Small intestine (tissue), 7 donors: ENCODE data around the gene KLHDC1. TPM values are rescaled to one million over a fixed set of nuclear protein-coding genes. Genes with fewer than 3 reads are reported as not detected.
"Not testable (repeated sequence)": the region's sequence is repeated elsewhere in the genome, so short reads cannot be mapped to it uniquely, and the experiment has no call there.

ENCODE experiments used
- DNase-seq, 2 donors: peaks; one replicate each; pipeline versions ENCODE4 v3.0.0 to v3.0.0-alpha.2; 2013
- FAIRE-seq: peaks from 2 replicates; lab custom pipeline; 2012; peaks lifted over from hg19 to GRCh38; lab: Jason Lieb, UNC
- H3K27ac ChIP-seq, 3 donors: one replicate each; pipeline ENCODE4 v1.5.1; 2013; ENCODE audit warnings: low read length in 2 of 3, mild to moderate bottlenecking in 2 of 3, control low read depth in 1 of 3, inconsistent platforms in 1 of 3, low read depth in 1 of 3, moderate library complexity in 1 of 3
- H3K27me3 ChIP-seq, 3 donors: one replicate each; pipeline ENCODE4 v1.6.1; 2013; ENCODE audit warnings: low read length in 3 of 3, inconsistent platforms in 1 of 3; ENCODE audit not compliant: control insufficient read depth in 3 of 3, insufficient read depth in 3 of 3
- H3K36me3 ChIP-seq, 3 donors: one replicate each; pipeline ENCODE4 v1.6.1; 2013; ENCODE audit warnings: low read length in 3 of 3, inconsistent platforms in 1 of 3, low read depth in 1 of 3, mild to moderate bottlenecking in 1 of 3, moderate library complexity in 1 of 3; ENCODE audit not compliant: control insufficient read depth in 3 of 3, insufficient read depth in 2 of 3
- H3K4me1 ChIP-seq, 3 donors: one replicate each; pipeline ENCODE4 v1.6.1; 2013; ENCODE audit warnings: low read length in 2 of 3, inconsistent platforms in 1 of 3, low read depth in 1 of 3, mild to moderate bottlenecking in 1 of 3, moderate library complexity in 1 of 3; ENCODE audit not compliant: control insufficient read depth in 3 of 3, insufficient read depth in 2 of 3
- H3K4me3 ChIP-seq, 3 donors: one replicate each; pipeline ENCODE4 v1.5.1; 2013; ENCODE audit warnings: low read length in 3 of 3, control low read depth in 1 of 3, inconsistent platforms in 1 of 3, low read depth in 1 of 3, mild to moderate bottlenecking in 1 of 3, moderate library complexity in 1 of 3
- H3K9me3 ChIP-seq, 2 donors: one replicate each; pipeline ENCODE4 v1.6.1; 2013; ENCODE audit warnings: low read depth in 1 of 2, low read length in 1 of 2; ENCODE audit not compliant: control insufficient read depth in 2 of 2, insufficient read depth in 1 of 2
- WGBS, 3 donors: extraction: QIAGEN DNeasy Blood & Tissue Kit; methylation state at CpG; one replicate each; pipeline ENCODE4 v1.1.7; 2013; 5-methylcytosine and 5-hydroxymethylcytosine counted together
- polyA plus RNA-seq, 4 donors: library from polyadenylated mRNA; stranded (reverse) in 3 of 4; unstranded in 1 of 4; fragments of 200-250 nt in 3 of 4; fragments of 120-200 nt in 1 of 4; gene quantifications; one replicate each; pipeline versions ENCODE4 v1.2.1 to v1.2.3, GENCODE V29; 2013
- donor health status: healthy with polysubstance abuse.
- donor health status: control.
- donor health status: control.
- donor health status: Bipolar disorder and iron deficiency.
- donor health status: healthy.

The KLHDC1 gene
- polyA plus RNA-seq, 4 donors = 1.3 to 4.0 (median 2.5) TPM

DNA sequence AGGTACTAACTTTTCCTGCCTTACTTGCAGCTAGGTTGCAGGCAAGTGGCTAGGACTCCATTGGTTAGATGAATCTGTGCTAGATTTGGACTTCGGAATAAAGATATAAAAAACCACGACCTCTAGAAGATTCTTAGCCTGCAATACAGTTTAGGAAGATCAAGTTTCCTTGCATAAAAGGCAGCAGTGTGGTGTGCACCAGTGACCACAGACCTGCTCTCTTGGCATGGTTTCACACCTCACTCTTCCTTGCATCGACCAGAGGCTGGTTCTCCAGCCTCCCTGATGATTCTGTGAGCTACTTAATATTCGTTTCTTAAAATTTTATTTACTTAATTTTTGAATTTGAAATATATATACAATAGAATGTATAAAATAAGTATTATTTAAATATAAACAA is 9.8 kb downstream of the KLHDC1 start:
- FAIRE-seq (no peak), DNase-seq (no peak)
- H3K4me3 ChIP-seq = no peak overlapping the region
- no peaks in the 10 kb centered on the region for H3K9me3 ChIP-seq
- H3K27ac ChIP-seq = no peak overlapping the region
- H3K4me1 ChIP-seq = no peaks in the 10 kb centered on the region
- H3K36me3 ChIP-seq = peaks cover 0 to 2% (median 2%) of the 10 kb centered on the region in 3 donors
- no peaks in the 10 kb centered on the region for H3K27me3 ChIP-seq
- 62 to 81% (median 71%) methylated on average over 4 of the region's 4 CpGs for WGBS, 3 donors

DNA sequence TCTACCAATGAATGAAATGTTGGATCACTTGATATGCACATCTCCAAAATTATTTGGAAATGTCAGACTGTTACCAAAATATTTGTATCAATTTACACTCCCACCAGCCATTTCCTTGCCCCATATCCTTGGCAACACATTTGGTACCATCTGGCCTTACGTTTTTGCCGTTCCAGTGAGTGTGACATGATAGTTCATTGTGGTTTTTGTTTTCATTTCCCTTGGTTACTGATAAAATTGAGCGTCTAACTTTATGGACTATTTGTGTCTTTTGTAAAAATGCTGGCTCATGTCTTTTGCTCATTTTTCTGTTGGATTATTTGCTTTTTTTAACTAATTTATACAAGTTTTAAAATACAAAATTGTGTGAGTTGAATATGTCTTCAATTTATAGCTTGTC is 11.0 kb downstream of the KLHDC1 start:
- no peaks in the 10 kb centered on the region for H3K9me3 ChIP-seq
- H3K4me1 ChIP-seq = no peaks in the 10 kb centered on the region
- no peak overlapping the region for H3K4me3 ChIP-seq
- H3K36me3 ChIP-seq = peaks cover 0 to 2% (median 2%) of the 10 kb centered on the region in 3 donors
- FAIRE-seq (no peak), DNase-seq (no peak)
- no peak overlapping the region for H3K27ac ChIP-seq
- H3K27me3 ChIP-seq = no peaks in the 10 kb centered on the region
- WGBS, 3 donors = 67 to 89% (median 77%) methylated on average over 3 of the region's 3 CpGs

DNA sequence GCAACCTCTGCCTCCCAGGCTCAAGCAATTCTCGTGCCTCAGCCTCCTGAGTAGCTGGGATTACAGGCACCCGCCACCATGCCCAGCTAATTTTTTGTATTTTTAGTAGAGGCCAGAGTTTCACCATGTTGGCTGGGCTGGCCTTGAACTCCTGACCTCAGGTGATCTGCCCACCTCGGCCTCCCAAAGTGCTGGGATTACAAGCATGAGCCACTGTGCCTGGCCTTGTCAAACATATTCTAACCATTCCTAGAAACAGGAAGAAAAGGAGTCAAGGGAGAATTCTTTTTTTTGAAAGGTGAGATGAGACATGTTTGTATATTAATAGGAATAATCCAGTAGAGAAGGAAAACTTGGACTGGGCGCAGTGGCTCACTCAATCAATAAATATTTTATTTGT is 11.6 kb downstream of the KLHDC1 start:
- not testable (repeated sequence) for H3K27ac ChIP-seq, H3K27me3 ChIP-seq, H3K4me1 ChIP-seq, DNase-seq, H3K9me3 ChIP-seq, H3K4me3 ChIP-seq, FAIRE-seq, H3K36me3 ChIP-seq
- WGBS, 3 donors = 87 to 93% (median 90%) methylated on average over 4 of the region's 4 CpGs

DNA sequence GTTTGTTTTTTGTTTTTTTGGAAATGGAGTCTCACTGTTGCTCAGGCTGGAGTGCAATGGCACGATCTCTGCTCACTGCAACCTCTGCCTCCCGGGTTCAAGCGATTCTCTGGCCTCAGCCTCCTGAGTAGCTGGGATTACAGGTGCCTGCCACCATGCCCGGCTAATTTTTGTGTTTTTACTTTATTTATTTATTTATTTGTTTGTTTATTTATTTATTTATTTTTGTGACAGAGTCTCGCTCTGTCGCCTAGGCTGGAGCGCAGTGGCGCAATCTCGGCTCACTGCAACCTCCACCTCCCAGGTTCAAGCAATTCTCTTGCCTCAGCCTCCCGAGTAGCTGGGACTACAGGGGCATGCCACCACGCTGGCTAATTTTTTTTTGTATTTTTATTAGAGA is 18.1 kb downstream of the KLHDC1 start:
- not testable (repeated sequence) for DNase-seq, H3K36me3 ChIP-seq, H3K9me3 ChIP-seq, H3K27ac ChIP-seq, H3K27me3 ChIP-seq, FAIRE-seq, H3K4me3 ChIP-seq, H3K4me1 ChIP-seq
- 97 to 98% (median 97%) methylated on average over 11 of the region's 11 CpGs for WGBS, 3 donors

DNA sequence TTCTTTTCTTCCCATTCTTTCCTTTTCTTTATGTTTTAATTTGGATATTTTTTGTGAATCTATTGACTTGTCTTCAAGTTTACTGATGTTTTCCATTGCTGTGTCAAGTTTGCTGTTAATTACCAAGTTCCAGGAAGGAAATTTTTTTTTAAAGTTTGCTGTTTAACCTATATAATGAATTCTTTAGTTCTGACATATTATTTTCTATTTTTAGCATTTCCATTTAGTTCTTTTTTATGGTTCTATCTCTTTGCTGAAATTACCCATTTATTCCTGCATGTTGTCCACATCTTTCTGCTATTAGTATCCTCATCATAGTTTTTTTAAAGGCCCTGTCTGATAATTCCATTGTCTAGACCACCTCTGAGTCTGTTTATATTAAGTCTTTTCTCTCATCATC is 27.8 kb downstream of the KLHDC1 start:
- peaks cover 0 to 9% of the 10 kb centered on the region in 2 donors for H3K9me3 ChIP-seq
- no peaks in the 10 kb centered on the region for H3K4me1 ChIP-seq
- peaks cover 0 to 26% (median 0%) of the 10 kb centered on the region in 3 donors for H3K36me3 ChIP-seq
- no peak overlapping the region for H3K27ac ChIP-seq
- no peaks in the 10 kb centered on the region for H3K27me3 ChIP-seq
- no peak overlapping the region for H3K4me3 ChIP-seq
- no peak for FAIRE-seq
- no peak for DNase-seq

DNA sequence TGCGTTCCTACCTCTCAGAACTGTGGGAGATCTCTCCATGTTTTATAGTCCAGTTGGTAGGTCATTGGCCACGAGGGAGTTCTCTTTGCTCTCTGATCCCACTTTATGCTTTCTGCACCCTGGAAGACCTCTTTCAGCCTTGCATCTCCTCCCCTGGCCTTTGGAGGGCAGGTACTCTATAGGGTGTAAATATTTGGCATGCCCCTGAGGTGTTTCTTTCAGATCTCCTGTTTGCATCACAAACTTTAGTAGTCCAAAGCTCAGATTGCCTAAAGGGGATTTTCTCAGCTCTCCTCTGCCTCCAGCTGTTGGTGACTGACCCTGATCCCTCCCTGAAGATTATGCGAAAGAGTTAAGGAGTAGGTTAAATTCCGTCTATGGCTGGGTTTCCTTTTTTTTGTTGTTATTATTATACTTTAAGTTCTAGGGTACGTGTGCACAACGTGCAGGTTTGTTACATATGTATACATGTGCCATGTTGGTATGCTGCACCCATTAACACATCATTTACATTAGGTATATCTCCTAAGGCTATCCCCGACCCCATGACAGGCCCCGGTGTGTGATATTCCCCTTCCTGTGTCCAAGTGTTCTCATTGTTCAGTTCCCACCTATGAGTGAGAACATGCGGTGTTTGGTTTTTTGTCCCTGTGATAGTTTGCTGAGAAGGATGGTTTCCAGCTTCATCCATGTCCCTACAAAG is 29.0 kb downstream of the KLHDC1 start:
- H3K27me3 ChIP-seq, H3K4me1 ChIP-seq, H3K9me3 ChIP-seq, H3K27ac ChIP-seq, FAIRE-seq, H3K4me3 ChIP-seq, DNase-seq: not testable (repeated sequence)
- H3K36me3 ChIP-seq = peaks cover 0 to 28% (median 2%) of the 10 kb centered on the region in 3 donors
- 89 to 97% (median 90%) methylated on average over 9 of the region's 9 CpGs for WGBS, 3 donors

DNA sequence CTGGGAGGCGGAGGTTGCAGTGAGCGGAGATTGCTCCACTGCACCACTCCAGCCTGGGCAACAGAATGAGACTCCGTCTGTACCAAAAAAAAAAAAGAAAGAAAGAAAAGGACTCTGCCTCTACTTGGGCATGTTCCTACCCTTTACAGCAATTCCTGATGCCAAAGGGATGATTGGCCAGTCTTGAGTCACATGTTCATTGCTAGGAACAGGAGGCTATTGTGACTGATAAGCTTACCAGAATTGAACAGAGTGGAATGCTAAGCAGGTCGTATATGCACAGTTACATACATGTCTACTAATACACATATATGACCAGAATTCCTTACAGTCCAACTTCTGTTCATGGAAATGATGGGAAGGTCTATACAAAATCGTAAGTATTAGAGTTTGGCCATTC is 34.3 kb downstream of the KLHDC1 start:
- WGBS, 3 donors = 83 to 89% (median 89%) methylated on average over 5 of the region's 5 CpGs
- no peak for FAIRE-seq

DNA sequence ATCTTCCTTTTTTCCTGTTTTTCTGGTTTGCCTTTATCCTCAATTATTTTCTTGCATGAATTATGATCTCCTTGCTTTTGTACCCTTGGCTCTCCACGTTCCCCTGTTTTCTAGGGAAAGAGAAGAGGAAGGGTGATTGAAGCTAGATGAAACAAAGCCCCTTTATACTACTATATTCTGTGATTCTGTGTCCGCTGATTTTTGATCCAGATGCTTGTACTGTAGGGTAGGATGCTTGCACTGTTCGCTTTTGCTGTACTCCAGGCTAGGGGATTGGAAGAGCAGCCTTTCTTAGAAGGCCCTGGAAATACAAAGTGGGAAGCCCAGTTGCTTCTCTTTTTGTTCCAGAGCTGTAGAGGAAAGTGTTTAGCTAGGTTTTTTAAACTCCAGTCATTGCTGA is 40.0 kb downstream of the KLHDC1 start:
- DNase-seq (no peak), FAIRE-seq (no peak)
- H3K36me3 ChIP-seq = peaks cover 0 to 5% (median 0%) of the 10 kb centered on the region in 3 donors
- 89 to 93% (median 89%) methylated on average over 3 of the region's 3 CpGs for WGBS, 3 donors
- H3K27me3 ChIP-seq = no peaks in the 10 kb centered on the region
- no peak overlapping the region for H3K4me3 ChIP-seq
- no peaks in the 10 kb centered on the region for H3K9me3 ChIP-seq
- no peaks in the 10 kb centered on the region for H3K4me1 ChIP-seq
- no peak overlapping the region for H3K27ac ChIP-seq

More for the DNA sequence above, 34.3 kb downstream of the KLHDC1 start:
- no peaks in the 10 kb centered on the region for H3K4me1 ChIP-seq
- H3K27me3 ChIP-seq = no peaks in the 10 kb centered on the region
- H3K27ac ChIP-seq = no peak overlapping the region
- H3K4me3 ChIP-seq = no peak overlapping the region
- H3K36me3 ChIP-seq = peaks cover 2 to 13% (median 3%) of the 10 kb centered on the region in 3 donors
- no peak for DNase-seq
- no peaks in the 10 kb centered on the region for H3K9me3 ChIP-seq

DNA sequence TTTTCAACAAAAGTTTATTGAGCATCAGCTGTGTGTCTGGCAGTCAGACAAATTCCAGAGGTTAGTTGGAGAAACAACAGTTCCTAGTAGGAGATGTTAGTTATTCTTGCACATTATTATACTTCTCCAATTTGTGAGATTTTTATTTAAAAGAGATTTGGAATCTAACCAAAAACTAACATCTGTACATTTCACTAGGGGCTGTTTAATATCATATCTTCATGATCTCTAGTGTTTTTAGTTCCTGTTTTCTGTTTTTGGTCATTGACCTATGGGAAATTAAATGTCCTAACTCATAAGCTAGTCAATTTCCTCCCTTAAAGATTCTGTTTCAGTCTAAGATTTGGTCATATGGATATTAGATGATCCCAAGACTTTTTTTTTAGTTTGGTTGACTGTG is 40.9 kb downstream of the KLHDC1 start:
- no peak for FAIRE-seq
- Histone ChIP-seq H3K4me3 (no peak overlapping the region), H3K4me1 (no peaks in the 10 kb centered on the region), H3K27me3 (no peaks in the 10 kb centered on the region), H3K9me3 (no peaks in the 10 kb centered on the region), H3K36me3 (peaks cover 0 to 3% (median 0%) of the 10 kb centered on the region in 3 donors), H3K27ac (no peak overlapping the region)
- DNase-seq = no peak
